Activated T-helper 1 cell treated with anti-CD3 and anti-CD28 coated beads, Interleukin-2, amount 50 U/mL, for 16 hours (primary cell): ENCODE data around the gene WNT5B.

ENCODE experiments used
- DNase-seq, 2 donors: peaks; one replicate each; pipeline ENCODE4 v3.0.0-alpha.2; 2020; ENCODE audit warnings: low read depth in 1 of 2, low spot score in 1 of 2

WNT5B gene

DNA sequence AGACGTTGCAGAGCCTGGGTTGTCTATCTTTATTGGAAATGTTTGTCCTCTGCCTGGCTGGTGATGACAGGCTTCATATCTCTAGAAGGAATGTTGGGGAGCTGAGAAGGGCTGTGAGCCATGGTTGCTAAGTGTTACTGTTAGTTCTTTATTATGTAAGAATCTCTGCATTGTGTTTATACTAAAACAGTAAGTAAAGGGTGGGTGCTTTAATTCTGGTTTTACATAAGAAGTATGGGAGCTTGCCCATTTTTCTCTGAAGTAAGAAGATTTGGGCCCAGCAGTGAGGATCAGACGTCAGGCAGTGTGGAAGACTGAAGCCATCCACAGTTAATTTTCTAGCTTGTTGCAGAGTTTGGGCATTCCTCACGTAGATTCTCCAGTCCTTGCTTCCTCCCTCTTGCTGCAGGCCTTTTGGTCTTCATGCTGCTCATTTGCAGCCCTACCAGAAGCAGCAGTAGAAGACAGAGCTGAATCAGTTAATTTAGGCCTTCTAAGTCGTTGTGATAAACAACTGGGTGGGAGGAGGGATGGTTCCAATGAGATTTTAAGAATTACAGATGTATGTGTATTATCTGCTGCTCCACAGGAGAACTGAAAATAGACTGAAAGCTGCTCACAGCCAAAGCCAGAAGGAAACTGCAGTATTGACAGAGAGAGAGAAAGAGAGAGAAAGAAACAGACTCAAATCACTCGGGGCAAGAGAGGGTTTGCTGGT lies 21.4 kb downstream of the WNT5B start:
- no peak for DNase-seq

GRCh38 chr12:1650978-1651361 lies 21.9 kb downstream of the WNT5B start:
- no peak for DNase-seq

GRCh38 chr12:1651946-1652345 lies 22.9 kb downstream of the WNT5B start:
- DNase-seq: no peak

- DNase-seq: no peak
These were observed 26.3 kb downstream of the WNT5B start for GRCh38 chr12:1655225-1655788.

DNA sequence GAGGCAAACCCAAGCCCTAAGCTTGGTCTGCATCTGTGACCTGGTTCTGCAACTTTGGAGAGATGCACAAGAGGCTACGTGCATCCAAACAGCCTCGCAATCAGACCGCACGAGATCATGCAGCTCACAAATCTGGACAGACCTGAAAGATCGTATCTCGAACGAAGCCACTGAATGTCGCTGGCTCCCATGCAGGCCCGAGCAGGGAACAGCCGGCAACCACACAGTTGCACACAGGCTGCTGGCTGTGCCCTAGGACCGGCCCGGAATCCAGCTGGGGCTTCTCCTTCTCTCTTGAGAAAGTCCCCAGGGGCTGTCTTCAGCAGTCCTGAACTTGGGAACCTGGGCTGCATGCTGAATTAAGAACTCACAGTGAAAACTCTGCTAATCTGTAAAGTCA lies 27.9 kb downstream of the WNT5B start:
- no peak for DNase-seq

- no peak for DNase-seq
These were observed 28.7 kb downstream of the WNT5B start for GRCh38 chr12:1657688-1658087.

GRCh38 chr12:1660304-1661187 lies 31.5 kb downstream of the WNT5B start:
- DNase-seq: peak; percentile 17 to 35

GRCh38 chr12:1661553-1662335 lies 32.7 kb downstream of the WNT5B start:
- DNase-seq: peak; percentile 49 to 71

DNA sequence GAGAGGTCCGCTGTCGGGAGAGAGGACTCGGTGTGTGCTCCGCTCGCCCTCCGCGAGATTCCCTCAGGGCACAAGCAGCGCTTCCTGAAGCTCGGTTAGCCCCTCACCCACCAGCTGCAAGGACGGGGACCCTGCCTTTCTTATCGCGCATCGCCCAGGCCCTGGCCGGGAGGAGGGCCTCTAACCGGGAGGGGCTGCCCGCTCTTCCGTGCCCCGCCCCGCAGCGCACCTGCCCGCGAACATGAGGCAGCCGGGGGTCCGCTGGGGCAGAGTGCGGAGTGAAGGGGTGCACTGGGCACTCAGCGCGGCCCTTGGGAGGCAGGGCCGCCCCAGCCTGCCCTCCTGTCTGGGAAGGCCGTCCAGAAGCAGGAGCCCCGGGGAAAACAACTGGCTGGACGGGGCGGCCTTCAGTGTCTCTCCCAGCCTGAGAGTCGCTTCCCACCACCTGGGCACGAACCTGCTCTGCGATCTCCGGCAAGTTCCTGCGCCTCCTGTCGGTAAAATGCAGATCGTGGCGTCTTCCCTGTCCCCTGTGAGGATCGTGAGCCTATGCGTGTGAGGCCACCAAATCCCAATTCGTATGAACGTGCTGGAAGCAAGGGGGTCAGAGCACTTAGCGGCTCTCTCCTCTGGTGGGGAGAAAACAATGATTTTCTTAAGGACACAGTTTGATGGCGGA lies 33.9 kb downstream of the WNT5B start:
- DNase-seq: peak in 1 of 2 donors; percentile 20

DNA sequence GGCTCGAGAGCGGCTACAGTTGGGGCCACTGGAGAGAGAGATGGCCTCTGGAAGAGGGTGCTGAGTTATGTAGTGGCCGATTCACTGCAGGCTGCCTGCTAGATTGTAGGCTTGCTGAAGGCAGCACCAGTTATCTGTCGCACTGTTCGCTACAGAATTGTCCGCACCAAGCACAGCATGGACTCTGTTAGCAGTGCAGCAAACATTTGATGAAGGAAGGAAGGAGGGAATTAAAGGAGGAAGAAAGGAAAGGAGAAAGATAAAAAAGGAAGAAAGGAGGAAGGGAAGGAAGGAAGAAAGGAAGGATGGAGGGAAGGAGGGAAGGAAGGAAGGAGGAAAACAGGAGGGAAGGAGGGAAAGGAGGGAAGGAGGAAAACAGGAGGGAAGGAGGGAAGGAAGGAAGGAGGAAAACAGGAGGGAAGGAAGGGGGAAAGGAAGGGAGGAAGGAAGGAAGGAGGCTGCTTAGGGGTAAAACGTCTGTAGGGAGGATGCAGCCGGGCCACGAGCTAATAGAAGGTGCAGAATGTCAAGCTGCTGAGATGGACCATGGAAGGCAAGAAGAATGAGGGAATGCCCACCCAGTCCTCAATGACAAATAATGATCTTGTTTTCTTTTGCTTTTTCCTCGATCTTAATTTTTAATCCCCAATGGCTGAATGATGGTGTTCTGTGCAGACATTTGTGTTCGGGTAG lies 34.6 kb downstream of the WNT5B start:
- DNase-seq: no peak

- DNase-seq: no peak
These were observed 36.3 kb downstream of the WNT5B start for GRCh38 chr12:1665366-1665765.

DNA sequence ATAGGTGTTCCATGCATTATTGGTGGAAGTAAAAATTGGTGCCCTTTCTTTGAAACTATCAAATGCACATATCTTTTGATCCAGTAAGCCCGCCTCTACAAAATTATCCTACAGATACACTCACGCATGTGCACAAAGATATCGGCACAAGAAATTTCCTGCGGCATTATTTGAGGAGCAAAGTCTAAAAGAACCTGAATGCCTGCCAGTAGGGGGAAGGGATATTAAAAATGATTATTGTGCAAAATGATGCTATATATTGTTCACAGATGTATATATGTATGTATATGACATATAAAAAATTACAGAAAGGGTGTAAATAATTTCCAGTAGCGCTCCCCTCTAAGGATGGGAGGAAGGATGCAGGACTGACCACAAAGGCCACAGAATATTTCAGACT lies 37.2 kb downstream of the WNT5B start:
- no peak for DNase-seq

DNA sequence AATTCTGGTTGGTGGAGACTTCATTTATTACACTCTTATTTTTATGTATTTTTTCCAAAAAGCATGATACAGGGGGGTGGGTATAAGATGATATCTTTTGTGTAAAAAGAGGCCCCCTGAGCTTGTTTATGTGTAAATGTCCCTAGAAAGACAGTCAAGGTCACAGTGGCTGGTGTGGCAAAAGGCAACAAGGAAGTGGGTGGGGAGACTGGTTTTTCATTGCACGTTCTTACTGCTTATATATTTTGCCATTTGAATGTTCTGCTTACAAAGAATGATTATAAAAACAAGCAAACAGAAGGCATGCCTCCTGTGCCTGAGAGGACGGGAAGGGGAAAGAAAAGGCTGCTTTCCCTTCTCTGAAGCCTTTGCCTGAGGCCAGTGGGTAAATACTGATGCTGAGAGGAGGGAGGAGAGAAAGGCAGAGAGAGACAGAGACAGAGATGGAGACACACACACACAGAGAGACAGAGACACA lies 37.7 kb downstream of the WNT5B start:
- no peak for DNase-seq

- no peak for DNase-seq
These were observed 40.0 kb downstream of the WNT5B start for GRCh38 chr12:1668833-1669543.

- DNase-seq: no peak
These were observed 41.6 kb downstream of the WNT5B start for GRCh38 chr12:1670358-1671268.

GRCh38 chr12:1676043-1676442 lies 47.0 kb downstream of the WNT5B start:
- DNase-seq: no peak

- DNase-seq: no peak
These were observed 51.9 kb downstream of the WNT5B start for GRCh38 chr12:1680804-1681492.

- no peak for DNase-seq
These were observed 52.4 kb downstream of the WNT5B start for GRCh38 chr12:1681493-1681807.
